ENCODE measurements around the gene GPC5. TPM values are rescaled to one million over a fixed set of nuclear protein-coding genes. Genes with fewer than 3 reads are reported as not detected.

Gene GPC5
- total and polyA plus RNA-seq, 2 of the 8 experiments (the other 6 are each of a cell fraction or from before 2014, with no cell fraction given) = 0.20 to 0.39 TPM

- no peak for TF ChIP-seq ATF3 (IDR thresholded peaks at IDR 0.05; ENCODE audit: insufficient read depth, low read depth, low read length)
- TF ChIP-seq E2F6 (IDR thresholded peaks at IDR 0.05) = no peak
Measured at GRCh38 chr13:91526543-91527033, 128.2 kb downstream of the GPC5 start (continued).

Data from H1 (cell line).